ENCODE results near the gene DACH1. TPM values are rescaled to one million over a fixed set of nuclear protein-coding genes. Genes with fewer than 3 reads are reported as not detected.

The DACH1 gene
- total RNA-seq, 1 donor from 2014 or later: 2.3 TPM

DNA sequence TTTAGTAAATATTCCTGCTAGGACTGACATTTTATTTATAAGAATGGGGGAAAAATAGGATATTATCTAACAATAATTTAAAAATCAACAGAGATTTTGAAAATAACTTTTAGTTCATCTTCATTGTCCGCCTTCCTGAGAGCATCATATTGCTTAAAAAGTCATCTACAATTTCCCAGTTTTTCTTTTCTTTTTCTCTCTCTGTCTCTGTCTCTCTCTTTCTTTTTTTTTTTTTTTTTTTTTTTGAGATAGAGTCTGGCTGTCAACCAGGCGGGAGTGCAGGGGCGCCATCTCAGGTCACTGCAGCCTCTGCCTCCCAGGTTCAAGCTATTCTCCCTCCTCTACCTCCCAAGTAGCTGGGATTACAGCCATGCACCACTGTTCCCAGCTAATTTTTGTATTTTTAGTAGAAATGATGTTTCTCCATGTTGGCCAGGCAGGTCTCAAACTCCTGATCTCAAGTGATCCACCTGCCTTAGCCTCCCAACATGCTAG is 276.3 kb downstream of the DACH1 start:
- no peak for DNase-seq (ENCODE audit: low spot score)

DNA sequence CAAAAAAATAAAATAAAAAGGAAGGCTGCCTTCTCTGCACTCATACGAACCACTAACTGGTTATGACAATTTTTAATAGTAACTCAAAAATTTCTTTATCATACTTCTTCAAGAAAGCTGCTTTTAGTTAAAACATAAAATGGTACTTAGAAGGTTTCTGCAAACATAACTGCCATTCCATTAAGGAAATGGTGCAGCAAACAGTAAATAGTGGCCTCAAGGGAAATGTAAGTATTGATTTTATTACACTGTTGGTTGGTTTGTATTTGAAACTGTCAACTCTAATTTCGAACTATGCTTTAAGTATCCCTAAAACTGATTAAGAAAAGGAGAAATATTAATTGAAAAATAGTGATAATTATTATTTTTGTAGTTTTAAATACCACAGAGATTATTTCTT is 278.0 kb downstream of the DACH1 start:
- DNase-seq (ENCODE audit: low spot score): no peak

DNA sequence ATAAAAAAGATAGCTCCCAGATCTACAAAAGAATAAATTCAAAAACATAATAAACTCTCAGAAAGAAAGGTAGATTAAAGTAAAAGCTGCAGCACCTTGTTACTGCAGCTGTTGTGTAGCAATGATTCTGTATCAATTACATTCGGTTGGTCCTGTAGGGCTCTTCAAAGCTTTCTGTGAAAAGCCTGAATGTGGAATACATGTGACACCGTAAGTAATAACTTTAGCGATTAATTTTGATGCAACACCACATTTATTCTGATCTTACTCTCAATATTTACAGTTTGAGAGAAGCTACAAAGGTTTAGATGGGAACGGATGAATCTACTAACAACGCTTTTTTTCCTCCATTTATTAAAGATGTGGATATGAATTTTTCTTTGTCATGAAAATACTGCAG is 279.2 kb downstream of the DACH1 start:
- DNase-seq (ENCODE audit: low spot score): no peak

DNA sequence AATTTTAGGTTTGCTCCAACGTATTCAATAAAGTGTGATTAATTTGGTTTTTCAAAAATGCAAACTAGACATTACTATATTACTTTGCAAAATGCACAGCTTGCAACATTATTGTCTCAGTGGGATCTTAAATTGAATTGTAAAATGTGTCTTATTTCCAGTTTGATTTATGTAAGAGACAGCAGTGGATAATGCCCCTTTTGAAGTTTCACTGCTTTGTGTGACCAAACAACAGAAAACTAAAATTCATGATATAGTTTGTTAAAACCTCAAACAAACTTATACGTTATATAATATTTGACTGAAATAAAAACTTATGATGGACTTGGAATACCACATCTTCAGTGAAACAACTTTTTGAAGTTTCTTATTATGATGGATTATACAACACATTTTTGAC is 279.8 kb downstream of the DACH1 start:
- DNase-seq (ENCODE audit: low spot score): no peak

DNA sequence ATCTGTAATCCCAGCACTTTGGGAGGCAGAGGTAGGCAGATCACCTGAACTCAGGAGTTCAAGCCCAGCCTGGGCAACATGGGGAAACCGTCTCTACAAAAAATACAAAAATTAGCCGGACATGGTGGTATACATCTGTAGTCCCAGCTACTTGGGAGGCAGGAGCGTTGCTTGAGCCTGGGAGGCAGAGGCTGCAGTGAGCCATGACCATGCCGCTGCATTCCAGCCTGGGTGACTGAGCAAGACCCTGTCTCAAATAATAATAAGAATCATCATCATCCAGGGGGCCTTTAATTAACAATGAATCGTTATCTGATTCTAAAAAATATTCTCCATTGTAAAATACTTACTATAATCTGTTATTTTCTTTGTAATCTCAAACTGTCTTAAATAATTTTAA is 283.4 kb downstream of the DACH1 start:
- no peak for DNase-seq (ENCODE audit: low spot score)

DNA sequence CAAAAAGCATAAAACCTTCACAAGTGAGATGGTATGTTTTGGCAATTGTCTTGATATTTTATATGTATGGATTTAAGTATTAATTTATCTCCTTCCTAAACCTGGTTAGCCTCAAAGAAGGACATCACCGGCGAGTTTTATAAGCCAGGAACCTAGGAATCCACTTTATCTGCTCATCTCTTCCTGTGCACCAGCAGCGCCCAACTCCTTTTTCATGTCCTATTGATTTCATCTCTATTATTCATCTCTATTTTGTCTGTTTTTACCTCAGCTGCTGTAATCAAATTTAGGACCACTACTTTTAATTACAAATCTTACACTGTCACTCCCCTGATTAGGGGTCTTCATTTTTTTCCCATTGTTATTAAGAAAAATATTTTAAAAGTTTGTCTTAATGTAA is 286.4 kb downstream of the DACH1 start:
- no peak for DNase-seq (ENCODE audit: low spot score)

DNA sequence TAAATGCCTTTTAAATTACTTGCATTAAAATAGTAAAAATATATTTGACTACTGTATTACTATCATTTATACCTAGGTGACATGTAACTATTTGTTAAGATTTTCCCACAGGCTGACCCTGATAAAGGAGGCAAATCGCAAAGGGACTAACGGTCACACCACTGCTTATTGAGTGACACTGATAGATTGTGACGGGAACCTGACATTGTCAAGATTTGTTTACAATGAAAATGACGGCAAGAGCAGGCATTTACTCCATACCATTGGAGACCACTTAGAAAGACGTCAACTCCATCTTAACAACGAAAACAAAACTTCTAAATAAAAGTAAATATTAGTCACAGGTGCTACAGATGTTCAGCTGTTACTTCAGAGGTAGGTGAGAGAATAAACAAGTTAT is 289.0 kb downstream of the DACH1 start:
- no peak for DNase-seq (ENCODE audit: low spot score)

DNA sequence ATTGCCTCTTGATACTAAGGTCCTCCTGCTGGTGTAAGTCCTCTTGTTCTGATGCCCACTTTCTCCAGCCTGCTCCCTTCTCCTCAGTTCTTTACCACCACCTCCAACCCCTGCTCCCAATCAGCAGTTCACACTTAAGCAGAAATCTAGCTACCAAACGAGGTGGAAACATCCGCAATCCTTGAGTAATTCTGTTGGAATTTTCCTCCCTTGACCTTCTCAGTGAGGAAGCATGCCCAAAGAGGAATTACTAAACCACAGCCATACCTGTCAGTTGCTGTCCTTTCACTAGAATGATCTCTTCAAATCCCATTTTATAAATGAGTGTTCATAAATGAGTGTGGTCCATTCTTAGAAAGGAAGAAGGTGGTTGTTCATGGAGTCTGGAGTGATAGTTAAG is 289.9 kb downstream of the DACH1 start:
- no peak for DNase-seq (ENCODE audit: low spot score)

DNA sequence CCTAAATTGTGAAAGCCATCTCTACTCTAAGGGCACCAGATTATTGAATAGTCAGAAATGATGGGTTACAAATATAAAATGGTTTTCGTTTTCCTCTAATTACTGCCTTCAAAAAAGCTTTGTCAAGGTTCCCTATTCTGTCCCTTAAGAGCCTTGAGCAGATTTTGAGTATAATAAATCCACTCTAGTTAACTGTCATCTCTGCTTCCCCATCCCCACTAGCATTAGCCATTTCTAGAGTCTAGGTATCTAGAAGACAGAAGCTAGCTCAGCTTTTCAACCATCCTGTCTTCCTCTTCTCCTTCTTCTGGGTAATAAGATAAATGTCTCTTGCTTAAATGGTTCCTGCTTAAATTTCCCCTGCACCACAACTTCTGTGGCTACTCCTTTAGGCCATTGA is 290.4 kb downstream of the DACH1 start:
- no peak for DNase-seq (ENCODE audit: low spot score)

DNA sequence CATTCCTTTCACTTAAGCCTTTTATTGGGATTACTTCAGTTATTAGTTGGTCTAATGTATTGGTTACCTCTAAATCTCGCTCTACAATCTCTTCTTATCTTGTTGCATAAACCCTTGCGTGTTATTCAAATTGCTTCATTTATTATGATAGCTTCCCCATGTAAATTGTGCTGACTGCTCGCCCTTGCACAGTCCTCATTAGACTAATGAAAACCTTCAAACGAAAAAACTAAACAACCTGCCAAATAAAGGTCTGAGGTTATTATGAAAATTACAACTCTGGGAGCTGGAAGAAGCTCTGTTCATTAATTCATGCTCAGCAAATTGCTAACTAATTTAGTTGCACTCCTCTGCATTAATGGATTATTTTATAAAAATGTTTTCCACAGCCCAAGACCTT is 320.1 kb downstream of the DACH1 start:
- DNase-seq (ENCODE audit: low spot score): no peak

DNA sequence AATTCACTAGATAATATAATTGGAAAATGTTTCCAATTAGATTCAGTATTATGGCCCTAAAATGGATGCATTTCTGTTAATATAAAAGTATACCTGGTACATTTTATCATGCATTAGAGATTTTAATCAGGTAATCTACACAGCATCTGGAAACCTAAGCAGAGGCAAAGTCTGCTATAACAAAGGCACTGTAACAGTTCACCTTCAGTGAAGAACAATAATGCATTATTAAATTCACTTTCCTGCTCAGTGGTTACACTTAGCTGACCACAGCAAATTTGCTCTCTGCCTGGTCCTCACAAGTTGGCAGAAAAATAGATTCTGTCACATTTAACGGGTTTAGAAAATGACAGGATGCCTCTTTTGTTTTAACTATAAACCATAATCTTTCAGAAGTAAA is 326.9 kb downstream of the DACH1 start:
- DNase-seq (ENCODE audit: low spot score): no peak

DNA sequence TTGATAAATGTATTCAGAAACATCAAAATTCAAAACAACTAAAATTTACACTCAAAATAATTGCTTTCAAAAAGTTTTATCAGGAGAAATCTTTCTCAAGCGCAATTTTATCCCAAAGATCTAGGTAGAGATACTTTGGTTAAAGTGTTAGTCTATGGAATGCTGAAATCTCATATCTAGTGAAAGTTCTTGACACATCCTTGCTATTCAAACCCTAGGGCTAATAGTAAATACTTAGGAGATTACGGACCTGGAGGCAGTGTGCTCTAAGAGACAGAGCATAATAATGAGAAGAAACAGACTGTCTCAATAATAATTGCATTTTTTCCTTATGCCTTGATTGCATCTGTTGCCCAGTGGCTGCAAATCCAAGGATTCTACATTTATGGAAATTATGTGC is 330.8 kb downstream of the DACH1 start:
- no peak for DNase-seq (ENCODE audit: low spot score)

DNA sequence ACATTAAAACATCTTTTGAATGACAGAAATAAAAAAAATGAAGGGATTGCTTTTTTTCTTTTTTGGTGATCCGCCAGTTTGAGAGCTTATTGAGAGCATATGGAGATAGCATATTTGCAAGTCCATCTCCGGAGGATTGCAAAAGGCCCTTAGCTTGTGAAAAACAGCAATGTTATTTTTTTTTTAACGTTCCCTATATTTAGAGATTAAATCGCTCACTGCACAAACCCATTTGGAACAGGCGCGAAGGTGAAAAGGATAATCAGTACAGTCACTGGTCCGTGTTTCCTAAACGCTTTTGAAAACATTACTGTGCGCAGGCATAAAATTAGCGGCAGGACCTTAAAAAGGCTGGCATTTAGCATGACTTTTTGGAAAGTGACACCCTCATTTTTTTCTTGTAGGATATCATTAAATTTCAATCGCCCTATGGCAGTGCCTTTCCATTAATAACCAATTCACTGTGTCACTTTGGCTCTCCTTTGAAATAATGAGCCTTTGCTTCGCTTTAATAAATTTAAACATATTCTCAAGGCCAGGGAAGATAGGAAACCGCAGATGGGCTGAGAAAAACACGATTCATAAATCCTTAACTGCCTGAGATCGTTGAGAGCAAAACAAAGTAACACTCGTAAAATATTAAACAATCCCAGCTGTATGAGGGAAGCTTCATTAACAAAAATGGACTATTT is 342.2 kb downstream of the DACH1 start:
- DNase-seq (ENCODE audit: low spot score): no peak

DNA sequence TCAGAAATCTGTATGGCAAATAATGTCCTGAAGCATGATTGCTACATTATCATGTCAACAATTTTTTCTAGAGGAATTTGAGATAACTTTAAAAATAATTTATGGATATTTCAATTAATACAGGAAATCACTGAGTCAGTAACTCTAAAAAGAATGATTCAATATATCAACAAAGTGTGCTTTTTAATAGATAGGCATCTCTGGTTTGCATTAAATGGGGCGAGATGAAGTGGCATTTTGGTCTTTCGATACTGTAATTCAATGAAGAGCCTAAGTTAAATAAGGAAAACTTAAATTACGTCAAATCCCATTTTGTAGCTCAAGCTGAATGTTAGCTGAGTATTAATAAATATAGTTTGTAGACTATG is 342.8 kb downstream of the DACH1 start:
- DNase-seq (ENCODE audit: low spot score): no peak

DNA sequence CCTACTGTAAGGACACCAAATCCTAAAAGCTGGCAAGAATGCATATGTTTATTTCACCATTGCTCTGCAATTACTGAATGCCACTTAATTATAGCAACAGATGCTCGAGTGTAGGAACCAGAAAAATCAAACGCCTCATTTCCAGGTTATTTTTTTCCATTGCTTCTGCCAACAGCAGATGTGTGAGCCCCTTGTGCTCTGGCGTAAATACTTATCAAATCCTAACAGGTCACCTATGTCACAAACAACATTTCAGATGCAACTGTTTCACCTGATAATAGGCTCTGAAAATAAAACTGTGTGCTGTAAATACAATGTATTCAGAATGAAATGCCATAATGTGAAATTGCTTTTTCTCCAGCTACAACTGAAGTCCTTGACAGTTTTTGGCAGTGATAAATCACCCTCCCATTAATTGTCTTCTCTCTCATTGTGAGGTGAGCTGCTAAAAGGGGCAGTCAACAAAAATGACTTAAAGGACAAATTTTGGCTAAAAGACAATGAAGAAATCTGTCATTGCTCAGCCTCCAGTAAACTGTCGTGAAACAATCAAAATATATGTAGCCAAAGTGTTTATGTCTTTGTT is 344.0 kb downstream of the DACH1 start:
- DNase-seq (ENCODE audit: low spot score): no peak

DNA sequence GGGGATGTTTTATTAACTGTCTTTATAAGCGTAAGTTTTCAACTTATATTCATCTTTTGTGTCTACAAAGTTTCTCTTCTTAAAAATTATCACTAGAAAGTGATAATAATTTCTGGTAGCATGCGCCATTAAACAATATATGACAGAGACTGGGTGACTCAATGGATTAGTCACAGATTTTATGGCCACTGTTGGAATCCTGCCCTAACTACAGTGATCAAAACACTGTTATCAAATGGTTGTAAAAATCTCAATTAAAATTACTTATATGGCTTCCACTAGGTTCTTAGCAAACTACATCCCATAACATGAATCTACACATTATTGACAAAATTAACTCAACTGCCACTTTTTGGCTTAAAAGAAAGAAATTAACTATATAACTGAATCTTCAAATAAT is 350.0 kb downstream of the DACH1 start:
- DNase-seq (ENCODE audit: low spot score): no peak

DNA sequence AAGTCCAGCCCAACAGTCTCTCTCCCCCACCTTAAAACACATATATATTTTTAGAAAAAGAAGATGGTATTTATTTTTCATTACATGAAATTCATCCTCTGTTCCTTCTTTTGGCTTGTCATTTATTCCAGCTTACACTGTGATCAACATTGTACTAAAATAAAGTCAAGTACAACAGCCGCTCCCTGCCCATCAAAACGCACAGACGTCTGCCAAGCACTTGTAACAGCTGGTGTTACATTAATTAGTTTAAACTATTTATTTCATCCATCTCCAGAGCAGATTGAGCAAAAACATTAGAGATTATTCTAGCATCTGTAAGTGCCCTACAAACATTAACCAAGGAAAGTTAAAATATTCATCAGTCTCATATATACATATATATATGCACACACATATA is 350.5 kb downstream of the DACH1 start:
- DNase-seq (ENCODE audit: low spot score): no peak

DNA sequence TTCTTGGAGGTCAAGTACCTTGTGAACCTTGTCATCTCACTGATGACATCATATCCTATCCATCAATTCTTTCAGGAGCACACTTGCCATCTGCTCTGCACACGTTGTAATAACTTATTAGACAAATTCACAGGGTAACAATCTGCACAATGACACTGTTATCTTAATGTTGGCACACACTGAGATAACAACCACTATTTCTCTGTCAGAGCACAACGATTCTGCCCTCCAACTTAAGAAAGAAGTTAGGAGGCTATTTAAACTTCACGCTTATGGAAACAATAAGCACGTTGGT is 351.3 kb downstream of the DACH1 start:
- DNase-seq (ENCODE audit: low spot score): no peak

DNA sequence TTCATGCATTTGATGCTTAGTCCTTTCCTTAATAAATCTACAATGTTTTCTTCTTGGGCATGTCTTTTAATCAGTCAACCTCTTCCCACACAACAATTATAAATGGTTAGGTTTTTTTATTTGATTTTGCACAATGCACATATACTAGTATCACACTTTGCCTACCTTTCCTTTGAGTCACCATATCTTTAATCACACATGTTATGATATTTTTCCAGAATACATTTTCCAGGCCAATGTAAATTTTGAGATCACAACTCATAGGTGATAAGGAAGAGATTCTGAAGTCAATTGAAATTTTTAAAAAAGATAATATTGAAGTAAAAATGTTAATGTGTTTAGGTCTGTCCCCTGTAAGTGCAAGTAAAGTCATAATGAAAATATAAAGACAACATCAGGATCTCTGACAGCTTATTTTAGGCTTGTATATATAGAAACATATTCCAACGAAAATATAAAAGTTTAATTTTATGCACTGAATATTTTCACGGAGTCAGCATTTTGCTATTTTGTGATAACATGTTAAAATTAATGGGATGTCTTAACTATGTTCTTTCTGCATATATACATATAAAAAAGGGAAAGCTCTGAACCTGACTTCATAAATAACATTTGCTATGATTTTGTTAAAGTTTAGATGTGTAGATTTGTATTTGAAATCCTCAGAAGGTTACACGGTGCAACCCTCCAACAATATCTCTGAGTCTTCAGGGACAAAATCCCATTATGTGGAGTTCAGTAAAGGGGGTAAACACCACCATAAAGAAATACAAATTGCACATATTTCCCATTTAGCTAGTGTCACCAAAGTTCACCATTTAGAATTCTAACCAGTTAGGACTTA is 351.9 kb downstream of the DACH1 start:
- no peak for DNase-seq (ENCODE audit: low spot score)

DNA sequence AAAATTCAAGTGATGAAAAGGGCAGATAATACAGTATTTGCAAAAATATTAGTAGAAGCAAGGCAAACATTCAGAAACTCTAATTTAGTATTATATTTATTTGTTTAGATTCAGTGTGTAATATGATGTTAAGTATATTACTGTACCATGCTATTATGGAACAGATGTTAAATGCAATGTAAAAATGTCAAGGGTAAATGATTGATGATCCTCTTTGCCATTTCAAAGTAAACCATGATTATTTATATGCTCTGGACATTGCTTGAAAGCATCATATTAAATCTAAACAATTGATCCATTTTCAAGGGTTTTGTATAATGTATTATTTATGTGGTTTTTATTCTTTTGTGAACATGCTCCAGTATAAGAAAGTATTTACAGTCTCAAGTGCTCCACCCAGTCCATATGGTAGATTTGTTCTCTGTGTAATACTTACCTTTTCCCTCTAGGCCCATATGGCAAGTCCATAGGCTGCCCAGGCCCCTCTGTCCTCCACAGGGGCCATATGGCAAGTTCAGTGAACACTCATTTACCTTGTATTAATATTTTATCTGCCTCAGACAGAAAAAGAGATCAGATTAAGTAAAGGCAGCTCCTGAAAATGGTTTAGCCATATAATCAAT is 353.5 kb downstream of the DACH1 start:
- no peak for DNase-seq (ENCODE audit: low spot score)

DNA sequence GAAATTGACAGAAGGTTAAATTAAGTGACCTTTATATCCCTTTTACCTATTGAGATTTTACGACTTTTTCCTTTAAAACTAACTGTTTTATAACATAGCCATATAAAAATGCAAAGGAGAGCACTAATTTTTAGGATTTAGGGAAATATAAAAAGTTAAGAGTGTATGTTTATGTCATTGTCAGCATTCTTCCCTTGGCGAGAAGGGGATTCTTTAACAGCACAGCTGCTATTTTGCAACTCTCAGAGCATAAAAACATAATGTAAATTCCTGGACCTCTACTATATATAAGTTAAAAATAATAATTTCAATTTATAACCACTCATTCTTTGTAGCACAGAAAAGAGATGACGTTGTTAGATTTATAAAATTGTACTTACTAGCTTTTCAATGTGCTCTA is 363.2 kb downstream of the DACH1 start:
- no peak for DNase-seq (ENCODE audit: low spot score)

DNA sequence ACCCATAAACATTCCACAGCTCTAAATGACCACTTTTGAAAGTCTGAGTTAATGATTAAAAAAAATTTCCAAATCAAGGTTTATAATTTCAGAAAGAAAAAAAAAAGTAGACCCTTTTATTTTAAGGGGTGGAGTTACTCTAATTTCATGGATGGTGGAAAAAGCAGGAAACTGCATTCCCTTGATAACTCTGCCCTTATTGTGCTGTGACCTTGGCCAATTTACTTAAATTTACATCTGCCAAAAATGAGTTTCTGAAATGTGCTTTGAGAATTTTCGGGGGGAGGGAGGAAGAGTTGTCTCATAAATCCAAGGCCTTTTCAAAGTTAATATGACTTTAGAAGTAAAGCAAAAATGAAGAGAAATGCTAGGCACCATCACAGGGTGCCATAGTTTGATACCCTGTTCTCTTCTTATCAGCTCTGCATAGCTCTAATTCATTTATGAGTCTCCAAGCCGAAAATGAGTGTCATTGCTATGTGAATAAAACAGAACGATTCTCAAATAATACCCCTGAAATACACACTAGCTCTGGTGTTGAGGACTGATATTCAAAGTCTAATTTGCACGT is 367.0 kb downstream of the DACH1 start:
- no peak for DNase-seq (ENCODE audit: low spot score)
